Measurements from ENCODE around the gene KIF26B. TPM values are rescaled to one million over a fixed set of nuclear protein-coding genes. Genes with fewer than 3 reads are reported as not detected.

The KIF26B gene
- total RNA-seq, 4 donors from 2014 or later: 2.4 to 6.7 (median 6.1) TPM

DNA sequence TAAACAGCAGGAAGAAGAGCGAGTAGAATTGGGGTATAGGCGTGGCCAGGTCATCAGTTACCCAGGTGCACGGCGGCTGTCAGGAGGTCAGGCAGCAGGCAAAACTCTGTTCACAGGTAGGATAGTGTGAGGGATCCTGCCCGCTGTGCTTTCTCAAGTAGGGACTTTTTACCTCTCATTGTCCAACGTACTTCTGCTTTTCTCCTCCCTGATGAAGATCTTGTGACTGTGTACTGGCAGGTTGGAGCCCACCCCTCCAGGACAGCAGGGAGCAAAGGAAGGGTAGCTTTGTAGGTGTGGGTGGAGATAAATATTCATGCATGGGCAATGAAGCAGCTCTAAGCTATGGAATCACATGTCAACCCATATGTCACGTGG lies 373.5 kb downstream of the KIF26B start:
- no peak for DNase-seq
- intact Hi-C loops (cut with DNase I): no loop called here
- Histone ChIP-seq H3K4me1 (no peaks in the 10 kb centered on the region), H3K36me3 (no peaks in the 10 kb centered on the region), H3K4me3 (replicated peaks in 1 of 3) (no peak overlapping the region), H3K9me3 (no peaks in the 10 kb centered on the region), H3K27me3 (no peaks in the 10 kb centered on the region), H3K27ac (no peak overlapping the region)
- 80 to 84% methylated on average over 7 of the region's 7 CpGs for WGBS, 2 donors
- TF ChIP-seq POLR2A (IDR thresholded peaks at IDR 0.05): no peak
- TF ChIP-seq, protein P1, sequence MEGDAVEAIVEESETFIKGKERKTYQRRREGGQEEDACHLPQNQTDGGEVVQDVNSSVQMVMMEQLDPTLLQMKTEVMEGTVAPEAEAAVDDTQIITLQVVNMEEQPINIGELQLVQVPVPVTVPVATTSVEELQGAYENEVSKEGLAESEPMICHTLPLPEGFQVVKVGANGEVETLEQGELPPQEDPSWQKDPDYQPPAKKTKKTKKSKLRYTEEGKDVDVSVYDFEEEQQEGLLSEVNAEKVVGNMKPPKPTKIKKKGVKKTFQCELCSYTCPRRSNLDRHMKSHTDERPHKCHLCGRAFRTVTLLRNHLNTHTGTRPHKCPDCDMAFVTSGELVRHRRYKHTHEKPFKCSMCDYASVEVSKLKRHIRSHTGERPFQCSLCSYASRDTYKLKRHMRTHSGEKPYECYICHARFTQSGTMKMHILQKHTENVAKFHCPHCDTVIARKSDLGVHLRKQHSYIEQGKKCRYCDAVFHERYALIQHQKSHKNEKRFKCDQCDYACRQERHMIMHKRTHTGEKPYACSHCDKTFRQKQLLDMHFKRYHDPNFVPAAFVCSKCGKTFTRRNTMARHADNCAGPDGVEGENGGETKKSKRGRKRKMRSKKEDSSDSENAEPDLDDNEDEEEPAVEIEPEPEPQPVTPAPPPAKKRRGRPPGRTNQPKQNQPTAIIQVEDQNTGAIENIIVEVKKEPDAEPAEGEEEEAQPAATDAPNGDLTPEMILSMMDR (IDR thresholded peaks at IDR 0.05): no peak

DNA sequence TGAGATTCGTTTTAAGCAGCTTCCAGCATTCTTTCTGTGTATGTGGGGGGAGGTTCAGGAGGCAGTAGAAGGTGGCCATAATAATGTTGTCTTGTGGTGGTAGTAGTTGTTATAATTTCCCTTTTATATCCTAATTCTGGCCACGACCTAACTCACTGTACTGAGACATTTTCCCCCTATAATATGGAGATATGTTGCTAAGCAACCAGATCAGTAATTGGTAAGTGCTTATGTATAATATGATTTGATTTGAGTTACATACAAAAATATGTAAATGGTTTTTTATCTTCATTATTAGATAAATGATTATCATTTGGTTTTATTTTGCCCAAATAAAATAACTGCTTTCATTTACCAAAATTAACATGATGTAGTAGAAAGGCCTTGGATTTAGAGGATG lies 376.2 kb downstream of the KIF26B start:
- intact Hi-C loops (cut with DNase I): no loop called here
- no peaks in the 10 kb centered on the region for H3K36me3 ChIP-seq
- no peak for TF ChIP-seq POLR2A (IDR thresholded peaks at IDR 0.05)
- TF ChIP-seq, protein P1 (IDR thresholded peaks at IDR 0.05): no peak
- WGBS, 2 donors: 76 to 78% methylated on average over 2 of the region's 2 CpGs
- no peaks in the 10 kb centered on the region for H3K4me1 ChIP-seq
- DNase-seq: no peak
- H3K27me3 ChIP-seq: no peaks in the 10 kb centered on the region
- H3K27ac ChIP-seq: no peak overlapping the region
- no peaks in the 10 kb centered on the region for H3K9me3 ChIP-seq
- H3K4me3 ChIP-seq (replicated peaks in 1 of 3): no peak overlapping the region

DNA sequence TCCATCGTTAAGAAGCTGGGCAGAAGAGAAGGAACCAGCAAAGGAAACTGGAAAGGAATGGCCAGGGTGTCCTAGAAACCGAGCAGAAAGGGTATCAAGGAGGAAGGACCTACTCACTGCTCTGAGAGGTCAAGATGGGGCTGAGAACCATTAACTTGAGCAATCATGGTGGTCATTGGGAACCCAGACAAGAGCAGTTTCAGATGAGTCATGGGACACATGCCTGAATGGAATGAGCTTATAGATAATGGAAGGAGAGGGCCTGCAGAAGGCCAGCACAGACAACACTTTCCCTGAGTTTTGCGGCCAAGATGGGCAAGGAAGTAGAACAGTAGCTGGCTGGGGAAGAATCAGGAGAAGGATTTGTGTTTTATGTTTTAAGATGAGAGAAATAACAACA lies 383.2 kb downstream of the KIF26B start:
- Histone ChIP-seq H3K27me3 (no peaks in the 10 kb centered on the region), H3K4me3 (replicated peaks in 1 of 3) (no peak overlapping the region), H3K27ac (no peak overlapping the region), H3K4me1 (no peaks in the 10 kb centered on the region), H3K36me3 (no peaks in the 10 kb centered on the region), H3K9me3 (no peaks in the 10 kb centered on the region)
- intact Hi-C loops (cut with DNase I): no loop called here
- TF ChIP-seq, protein P1 (IDR thresholded peaks at IDR 0.05): no peak
- no peak for TF ChIP-seq POLR2A (IDR thresholded peaks at IDR 0.05)
- 88 to 94% methylated on average over 3 of the region's 3 CpGs for WGBS, 2 donors
- no peak for DNase-seq

DNA sequence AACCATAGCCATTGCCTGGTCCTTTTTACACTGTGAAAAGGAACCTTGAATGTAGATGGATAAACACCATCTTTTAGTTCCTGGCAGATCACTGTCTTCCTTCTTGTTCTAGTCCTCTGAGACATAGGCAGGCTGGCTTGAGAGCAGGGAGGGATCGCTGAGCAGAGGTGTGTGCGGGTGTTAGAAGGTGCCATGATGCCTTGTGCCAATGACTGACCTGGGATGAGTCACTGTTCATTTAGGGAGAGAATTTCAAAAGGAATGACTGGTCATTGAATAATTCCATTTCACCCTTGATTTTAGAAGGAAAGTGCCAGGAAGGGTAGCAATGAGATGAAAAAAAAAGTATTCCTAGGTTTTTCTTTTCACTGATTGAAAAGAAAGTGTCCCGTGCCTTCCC lies 383.9 kb downstream of the KIF26B start:
- no peaks in the 10 kb centered on the region for H3K27me3 ChIP-seq
- intact Hi-C loops (cut with DNase I): no loop called here
- H3K4me3 ChIP-seq (replicated peaks in 1 of 3): no peak overlapping the region
- H3K36me3 ChIP-seq: no peaks in the 10 kb centered on the region
- no peak for DNase-seq
- no peaks in the 10 kb centered on the region for H3K9me3 ChIP-seq
- TF ChIP-seq POLR2A (IDR thresholded peaks at IDR 0.05): no peak
- TF ChIP-seq, protein P1 (IDR thresholded peaks at IDR 0.05): no peak
- WGBS, 2 donors: 84 to 93% methylated on average over 3 of the region's 3 CpGs
- no peak overlapping the region for H3K27ac ChIP-seq
- no peaks in the 10 kb centered on the region for H3K4me1 ChIP-seq

DNA sequence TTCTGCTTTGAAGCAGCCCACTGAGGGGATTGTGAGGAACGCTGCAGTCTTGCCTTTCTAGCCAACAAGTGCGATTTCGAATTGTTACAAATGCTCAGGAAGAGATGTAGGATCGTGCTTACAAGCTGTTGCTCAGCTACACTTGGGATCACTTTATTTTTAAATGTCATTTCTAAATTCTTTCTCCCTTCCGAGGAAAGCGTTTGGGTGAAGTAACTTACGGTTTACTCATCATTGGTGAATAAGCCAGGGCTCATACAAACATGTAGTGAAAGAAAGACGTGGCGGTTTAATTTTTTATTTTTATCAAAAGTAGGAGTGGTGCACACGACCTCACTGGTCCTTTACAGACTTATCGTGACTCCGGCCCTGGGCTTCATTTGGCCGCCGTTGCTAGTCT lies 386.6 kb downstream of the KIF26B start:
- Histone ChIP-seq H3K4me1 (no peaks in the 10 kb centered on the region), H3K4me3 (replicated peaks in 1 of 3) (no peak overlapping the region), H3K9me3 (no peaks in the 10 kb centered on the region), H3K27ac (no peak overlapping the region), H3K36me3 (no peaks in the 10 kb centered on the region), H3K27me3 (no peaks in the 10 kb centered on the region)
- 88 to 90% methylated on average over 14 of the region's 14 CpGs for WGBS, 2 donors
- no peak for TF ChIP-seq POLR2A (IDR thresholded peaks at IDR 0.05)
- TF ChIP-seq, protein P1 (IDR thresholded peaks at IDR 0.05): no peak
- no peak for DNase-seq
- intact Hi-C loops (cut with DNase I): no loop called here
